ENCODE results near the gene PAIP2.

DNA sequence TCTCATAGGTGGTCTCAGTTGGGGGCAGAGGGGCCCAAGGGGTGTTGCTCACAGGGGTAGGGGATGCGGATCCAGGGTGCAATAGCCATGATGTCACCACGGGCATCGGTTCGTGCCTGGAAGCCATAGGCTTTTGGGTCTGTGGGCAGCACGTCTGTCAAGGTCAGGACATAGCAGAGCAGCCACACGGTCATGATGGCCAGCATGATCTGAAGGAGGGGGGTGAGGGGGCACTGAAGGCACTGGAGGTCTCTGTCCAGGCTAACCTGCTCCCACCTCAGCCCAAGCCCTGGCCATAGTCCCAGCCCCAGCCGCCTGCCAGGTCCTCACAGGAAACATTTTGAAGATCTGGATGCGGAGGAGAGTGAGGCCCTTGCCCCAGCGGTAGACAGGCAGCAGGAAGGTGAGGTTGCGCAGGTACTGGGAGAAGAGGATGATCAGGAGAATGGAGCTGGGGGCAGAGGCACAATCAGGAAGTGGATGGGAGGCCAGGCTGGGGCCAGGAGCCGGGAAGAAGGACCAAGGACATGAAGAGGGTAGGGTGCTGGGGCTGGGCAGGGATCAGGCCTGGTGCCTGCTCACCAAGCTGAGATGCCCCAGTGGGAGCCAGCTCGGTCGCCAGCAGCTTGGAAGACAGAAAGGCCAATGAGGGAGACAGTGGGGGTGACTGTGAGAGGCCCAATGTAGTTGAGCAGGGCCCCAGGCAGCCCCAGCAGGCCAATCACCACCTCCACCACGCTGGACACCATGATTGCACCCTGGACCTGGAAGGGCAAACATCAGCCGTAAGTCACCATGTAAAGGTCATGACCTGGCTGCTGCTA lies 38.2 kb downstream of the PAIP2 start:
- TF ChIP-seq GATA2 (IDR thresholded peaks at IDR 0.05; ENCODE audit: low read depth, low read length) (no peak), GATA3 (IDR thresholded peaks at IDR 0.05; ENCODE audit: low read depth, low read length) (no peak)
